ENCODE measurements around the gene MARCKSL1. TPM values are rescaled to one million over a fixed set of nuclear protein-coding genes. Genes with fewer than 3 reads are reported as not detected.

Gene MARCKSL1
- total and polyA plus RNA-seq, 2 of the 8 experiments (the other 6 are each of a cell fraction or from before 2014, with no cell fraction given): 536 to 558 TPM

- TF ChIP-seq ATF3 (IDR thresholded peaks at IDR 0.05; ENCODE audit: insufficient read depth, low read depth, low read length) (no peak), POLR2A (IDR thresholded peaks at IDR 0.05; ENCODE audit: control extremely low read depth in 1 of 2, low read depth in 2 of 2, low read length in 2 of 2) (peak; percentile 17 to 51; a peak in 2 of 3 replicates), SRF (IDR thresholded peaks at IDR 0.05; ENCODE audit: low read depth, low read length) (no peak), YY1 (IDR thresholded peaks at IDR 0.05; ENCODE audit: low read depth, low read length) (0 out of 2 replicates have a peak, but pooled peaks have one; percentile 11), PHF8 (conservative IDR thresholded peaks at IDR 0.05; ENCODE audit: low read depth, low read length) (peak; percentile 40; the same call in 1 of the 2 replicates), BCL11A (IDR thresholded peaks at IDR 0.05; ENCODE audit: low read depth in 2 of 2, low read length in 2 of 2) (no peak), CTBP2 (IDR thresholded peaks at IDR 0.05; ENCODE audit: borderline replicate concordance, insufficient read depth, insufficient read length, low read length) (peak; percentile 73), KDM4A (IDR thresholded peaks at IDR 0.05; ENCODE audit: low read depth, low read length, severe bottlenecking) (peak; percentile 80), TAF1 (IDR thresholded peaks at IDR 0.05; ENCODE audit: low read depth, low read length) (peak; percentile 18; the same call in 1 of the 2 replicates), MAX (IDR thresholded peaks at IDR 0.05) (peak; percentile 90), ZNF274 (IDR thresholded peaks at IDR 0.05; ENCODE audit: borderline replicate concordance, extremely low read depth, low read length) (no peak), GTF2F1 (IDR thresholded peaks at IDR 0.05; ENCODE audit: borderline replicate concordance, low read depth, low read length) (no peak), CREB1 (IDR thresholded peaks at IDR 0.05) (peak; percentile 9; the same call in 1 of the 2 replicates), ASH2L (IDR thresholded peaks at IDR 0.05; ENCODE audit: low read length) (peak; percentile 58), E2F6 (IDR thresholded peaks at IDR 0.05) (peak; percentile 87), TCF12 (IDR thresholded peaks at IDR 0.05; ENCODE audit: low read depth, low read length) (no peak), POLR2AphosphoS5 (IDR thresholded peaks at IDR 0.05; ENCODE audit: low read depth, low read length) (0 out of 2 replicates have a peak, but pooled peaks have one; percentile 16), CHD2 (IDR thresholded peaks at IDR 0.05; ENCODE audit: low read length) (no peak), FOSL1 (IDR thresholded peaks at IDR 0.05; ENCODE audit: insufficient read depth, low read depth, low read length) (no peak), TBP (IDR thresholded peaks at IDR 0.05; ENCODE audit: low read depth, low read length) (no peak), POU5F1 (IDR thresholded peaks at IDR 0.05; ENCODE audit: low read depth, low read length) (no peak), SIN3A (conservative IDR thresholded peaks at IDR 0.05 in 1 of 2, IDR thresholded peaks at IDR 0.05 in 1 of 2; ENCODE audit: low read depth in 1 of 2, low read length in 2 of 2) (0 out of 4 replicates have a peak, but pooled peaks of 1 of the 2 experiments have one; percentile 0), TAF7 (optimal IDR thresholded peaks at IDR 0.05; ENCODE audit: borderline replicate concordance, low read depth, low read length) (peak; percentile 28)
These were observed 25.8 kb upstream of the MARCKSL1 start (continued) for GRCh38 chr1:32361674-32362473.

Measured in H1 (cell line).